ENCODE results near the gene PRSS27.

GRCh38 chr16:2743007-2743810, 23.2 kb upstream of the PRSS27 start:
- TF ChIP-seq POLR2A (IDR thresholded peaks at IDR 0.05) (no peak), CTCF (IDR thresholded peaks at IDR 0.05) (no peak)

All from Peyer's patch (tissue), 4 donors.